ENCODE data around the gene FRMD3.

Gene FRMD3

GRCh38 chr9:83440641-83441040 is 97.6 kb downstream of the FRMD3 start:
- TF ChIP-seq FOXM1 (IDR thresholded peaks at IDR 0.05; ENCODE audit: borderline replicate concordance) (no peak), TARDBP (IDR thresholded peaks at IDR 0.05) (no peak), LEF1 (IDR thresholded peaks at IDR 0.05; ENCODE audit: borderline replicate concordance) (no peak), L3MBTL2 (conservative IDR thresholded peaks at IDR 0.05) (no peak), SUZ12 (IDR thresholded peaks at IDR 0.05) (no peak), FOXA1 (IDR thresholded peaks at IDR 0.05) (no peak), BHLHE40 (IDR thresholded peaks at IDR 0.05; ENCODE audit: borderline replicate concordance) (no peak), NFRKB (IDR thresholded peaks at IDR 0.05) (no peak), CTBP1 (IDR thresholded peaks at IDR 0.05; ENCODE audit: borderline replicate concordance) (no peak), ELF4 (IDR thresholded peaks at IDR 0.05) (no peak), ARNT (IDR thresholded peaks at IDR 0.05) (no peak)
- ChIA-PET POLR2A (no interaction called here), CTCF (no interaction called here)
- no peak for DNase-seq (ENCODE audit: extremely low spot score)

DNA sequence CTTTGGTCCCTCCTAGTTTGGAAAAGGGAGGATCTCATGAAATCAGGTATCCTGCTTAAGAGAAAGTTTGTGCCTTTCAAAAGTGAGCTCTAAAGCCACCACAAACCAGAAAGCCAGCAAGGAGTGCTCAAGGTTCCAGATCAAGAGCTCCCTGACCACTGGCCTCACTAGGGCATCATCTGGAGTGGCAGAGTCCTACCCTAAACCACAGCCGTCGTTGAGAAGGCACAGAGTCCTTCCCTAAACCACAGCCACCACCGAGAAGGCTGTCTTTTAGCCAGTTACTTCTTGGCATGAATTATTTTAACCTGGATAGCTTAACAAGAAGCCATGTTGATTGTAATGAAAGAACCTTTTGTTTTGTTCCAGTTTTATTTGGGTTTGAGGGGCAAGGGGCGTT is 102.9 kb downstream of the FRMD3 start:
- POLR2A ChIA-PET = no interaction called here
- DNase-seq (ENCODE audit: extremely low spot score) = no peak
- TF ChIP-seq FOXK2 (IDR thresholded peaks at IDR 0.05) (no peak), ELF4 (IDR thresholded peaks at IDR 0.05) (no peak), SUZ12 (IDR thresholded peaks at IDR 0.05) (no peak), NFRKB (IDR thresholded peaks at IDR 0.05) (no peak), FOXA1 (IDR thresholded peaks at IDR 0.05) (no peak), HDGF (IDR thresholded peaks at IDR 0.05; ENCODE audit: borderline replicate concordance) (no peak)
- TF ChIP-seq, protein P1, sequence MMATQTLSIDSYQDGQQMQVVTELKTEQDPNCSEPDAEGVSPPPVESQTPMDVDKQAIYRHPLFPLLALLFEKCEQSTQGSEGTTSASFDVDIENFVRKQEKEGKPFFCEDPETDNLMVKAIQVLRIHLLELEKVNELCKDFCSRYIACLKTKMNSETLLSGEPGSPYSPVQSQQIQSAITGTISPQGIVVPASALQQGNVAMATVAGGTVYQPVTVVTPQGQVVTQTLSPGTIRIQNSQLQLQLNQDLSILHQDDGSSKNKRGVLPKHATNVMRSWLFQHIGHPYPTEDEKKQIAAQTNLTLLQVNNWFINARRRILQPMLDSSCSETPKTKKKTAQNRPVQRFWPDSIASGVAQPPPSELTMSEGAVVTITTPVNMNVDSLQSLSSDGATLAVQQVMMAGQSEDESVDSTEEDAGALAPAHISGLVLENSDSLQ (IDR thresholded peaks at IDR 0.05) = no peak
- CTCF ChIA-PET = no interaction called here

- DNase-seq (ENCODE audit: extremely low spot score) = no peak
- CTCF ChIA-PET = no interaction called here
- no peak for TF ChIP-seq ELF4 (IDR thresholded peaks at IDR 0.05)
- TF ChIP-seq, protein P1 (IDR thresholded peaks at IDR 0.05) = no peak
- TF ChIP-seq CTBP1 (IDR thresholded peaks at IDR 0.05; ENCODE audit: borderline replicate concordance) = no peak
- no peak for TF ChIP-seq BHLHE40 (IDR thresholded peaks at IDR 0.05; ENCODE audit: borderline replicate concordance)
- TF ChIP-seq LEF1 (IDR thresholded peaks at IDR 0.05; ENCODE audit: borderline replicate concordance) = no peak
- no peak for TF ChIP-seq FOXM1 (IDR thresholded peaks at IDR 0.05; ENCODE audit: borderline replicate concordance)
- no peak for TF ChIP-seq FOXK2 (IDR thresholded peaks at IDR 0.05)
- no peak for TF ChIP-seq HDGF (IDR thresholded peaks at IDR 0.05; ENCODE audit: borderline replicate concordance)
- TF ChIP-seq L3MBTL2 (conservative IDR thresholded peaks at IDR 0.05) = no peak
- POLR2A ChIA-PET = no interaction called here
Observed at GRCh38 chr9:83434254-83434653, 103.9 kb downstream of the FRMD3 start.

DNA sequence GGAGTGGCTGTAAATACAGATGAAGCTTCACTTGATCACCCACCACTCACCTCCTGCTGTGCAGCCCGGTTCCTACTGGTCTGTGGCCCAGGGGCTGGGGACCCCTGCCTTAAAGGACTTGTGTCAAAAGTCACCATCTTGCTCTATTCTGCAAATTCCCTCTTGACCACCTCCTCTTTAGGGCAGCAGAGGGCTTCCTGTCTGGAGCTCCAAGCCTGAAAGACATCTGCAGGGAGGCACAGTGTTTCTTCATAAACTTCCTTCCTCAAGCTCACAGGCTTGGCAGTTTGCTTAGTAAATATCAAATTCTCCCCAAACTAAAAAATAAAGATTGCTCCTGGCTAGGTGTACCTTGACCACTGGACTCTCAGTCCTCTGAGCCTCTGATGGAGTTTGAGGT is 104.4 kb downstream of the FRMD3 start:
- ChIA-PET POLR2A (no interaction called here), CTCF (no interaction called here)
- TF ChIP-seq NFRKB (IDR thresholded peaks at IDR 0.05) (no peak), ZNF384 (IDR thresholded peaks at IDR 0.05) (no peak), HDGF (IDR thresholded peaks at IDR 0.05; ENCODE audit: borderline replicate concordance) (no peak), CTBP1 (IDR thresholded peaks at IDR 0.05; ENCODE audit: borderline replicate concordance) (no peak), FOXK2 (IDR thresholded peaks at IDR 0.05) (no peak), TARDBP (IDR thresholded peaks at IDR 0.05) (no peak), L3MBTL2 (conservative IDR thresholded peaks at IDR 0.05) (no peak), ARNT (IDR thresholded peaks at IDR 0.05) (no peak), LEF1 (IDR thresholded peaks at IDR 0.05; ENCODE audit: borderline replicate concordance) (no peak), ELF4 (IDR thresholded peaks at IDR 0.05) (no peak), FOXA1 (IDR thresholded peaks at IDR 0.05) (no peak), FOXM1 (IDR thresholded peaks at IDR 0.05; ENCODE audit: borderline replicate concordance) (no peak), BHLHE40 (IDR thresholded peaks at IDR 0.05; ENCODE audit: borderline replicate concordance) (no peak), SP1 (IDR thresholded peaks at IDR 0.05) (no peak), SUZ12 (IDR thresholded peaks at IDR 0.05) (no peak)
- TF ChIP-seq, protein P1 (IDR thresholded peaks at IDR 0.05) = no peak
- no peak for DNase-seq (ENCODE audit: extremely low spot score)

DNA sequence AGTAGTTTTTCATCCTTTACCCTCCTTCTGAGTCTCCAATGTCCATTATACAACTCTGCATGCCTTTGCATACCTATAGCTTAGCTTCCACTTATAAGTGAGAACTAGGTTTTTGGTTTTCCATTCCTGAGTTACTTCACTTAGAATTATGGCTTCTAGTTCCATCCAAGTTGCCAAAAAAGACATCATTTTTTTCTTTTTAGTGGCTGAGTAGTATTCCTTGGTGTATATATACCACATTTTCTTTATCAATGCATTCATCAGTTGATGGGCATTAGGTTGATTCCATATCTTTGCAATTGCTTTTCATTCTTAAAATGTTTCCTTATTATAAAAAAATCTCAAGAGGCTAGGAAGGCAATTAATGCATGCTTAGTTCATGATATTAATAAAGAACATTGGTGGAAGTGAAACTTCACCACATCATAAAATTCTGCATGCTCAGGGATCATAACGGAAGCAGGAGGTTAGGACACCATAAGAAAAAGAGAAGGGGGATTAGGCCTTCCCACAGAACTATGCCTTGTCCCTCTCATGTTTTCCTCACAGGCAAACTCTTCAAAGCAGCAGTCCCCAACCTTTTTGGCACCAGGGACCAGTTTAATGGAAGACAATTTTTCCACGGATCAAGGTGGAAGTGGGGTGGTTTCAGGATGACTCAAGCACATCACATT is 105.2 kb downstream of the FRMD3 start:
- CTCF ChIA-PET = no interaction called here
- POLR2A ChIA-PET = no interaction called here
- DNase-seq (ENCODE audit: extremely low spot score) = no peak
- TF ChIP-seq FOXM1 (IDR thresholded peaks at IDR 0.05; ENCODE audit: borderline replicate concordance) = no peak
- no peak for TF ChIP-seq FOXA1 (IDR thresholded peaks at IDR 0.05)
- TF ChIP-seq SP1 (IDR thresholded peaks at IDR 0.05) = no peak
- TF ChIP-seq HDGF (IDR thresholded peaks at IDR 0.05; ENCODE audit: borderline replicate concordance) = no peak
- no peak for TF ChIP-seq ZNF384 (IDR thresholded peaks at IDR 0.05)
- TF ChIP-seq, protein P1 (IDR thresholded peaks at IDR 0.05) = no peak
- TF ChIP-seq TARDBP (IDR thresholded peaks at IDR 0.05) = no peak
- no peak for TF ChIP-seq CTBP1 (IDR thresholded peaks at IDR 0.05; ENCODE audit: borderline replicate concordance)

- DNase-seq (ENCODE audit: extremely low spot score) = no peak
- ChIA-PET POLR2A (no interaction called here), CTCF (no interaction called here)
- TF ChIP-seq FOXK2 (IDR thresholded peaks at IDR 0.05) = no peak
- no peak for TF ChIP-seq FOXM1 (IDR thresholded peaks at IDR 0.05; ENCODE audit: borderline replicate concordance)
- no peak for TF ChIP-seq BHLHE40 (IDR thresholded peaks at IDR 0.05; ENCODE audit: borderline replicate concordance)
- no peak for TF ChIP-seq TARDBP (IDR thresholded peaks at IDR 0.05)
- TF ChIP-seq HDGF (IDR thresholded peaks at IDR 0.05; ENCODE audit: borderline replicate concordance) = no peak
- no peak for TF ChIP-seq NFRKB (IDR thresholded peaks at IDR 0.05)
- TF ChIP-seq, protein P1 (IDR thresholded peaks at IDR 0.05) = no peak
Observed at GRCh38 chr9:83432104-83432627, 106.0 kb downstream of the FRMD3 start.

Measured in HEK293T (cell line).